Bone marrow (tissue), 2 donors: ENCODE results near the gene B3GNT5.
A peak's percentile ranks its signal among the peaks of the same experiment; 100 is the strongest.
"Not testable (repeated sequence)": the region's sequence is repeated elsewhere in the genome, so short reads cannot be mapped to it uniquely, and the experiment has no call there.

Experiments
- DNase-seq, 2 donors: peaks; one replicate each; lab custom pipeline; 2025; lab: John Stamatoyannopoulos, UW

B3GNT5 gene

GRCh38 chr3:183230251-183230650 is 22.8 kb upstream of the B3GNT5 start:
- DNase-seq, result not testable (repeated sequence)

- no peak for DNase-seq
Observed at GRCh38 chr3:183230826-183231225, 22.2 kb upstream of the B3GNT5 start.

- peak in 1 of 2 donors; percentile 64 for DNase-seq
Observed at GRCh38 chr3:183233966-183234365, 19.1 kb upstream of the B3GNT5 start.

DNA sequence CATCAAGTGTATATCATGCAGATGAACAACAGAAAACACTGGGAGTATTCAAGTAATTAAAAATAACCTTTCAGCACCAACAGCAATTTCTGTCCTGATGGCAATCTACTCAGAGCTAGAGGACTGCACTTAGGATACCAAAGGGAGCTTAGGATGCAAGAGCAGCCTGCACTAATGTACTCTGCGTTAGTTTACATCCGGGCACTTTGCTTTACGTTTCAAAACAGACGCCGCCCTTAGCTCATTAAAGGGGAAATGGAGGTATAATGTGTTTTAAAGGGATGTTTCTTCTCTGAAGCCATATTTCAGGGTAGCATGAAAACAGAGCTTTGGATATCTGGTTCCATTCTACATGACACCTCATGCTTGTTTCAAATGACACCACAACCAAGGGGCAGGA is 14.0 kb upstream of the B3GNT5 start:
- DNase-seq, result no peak

DNA sequence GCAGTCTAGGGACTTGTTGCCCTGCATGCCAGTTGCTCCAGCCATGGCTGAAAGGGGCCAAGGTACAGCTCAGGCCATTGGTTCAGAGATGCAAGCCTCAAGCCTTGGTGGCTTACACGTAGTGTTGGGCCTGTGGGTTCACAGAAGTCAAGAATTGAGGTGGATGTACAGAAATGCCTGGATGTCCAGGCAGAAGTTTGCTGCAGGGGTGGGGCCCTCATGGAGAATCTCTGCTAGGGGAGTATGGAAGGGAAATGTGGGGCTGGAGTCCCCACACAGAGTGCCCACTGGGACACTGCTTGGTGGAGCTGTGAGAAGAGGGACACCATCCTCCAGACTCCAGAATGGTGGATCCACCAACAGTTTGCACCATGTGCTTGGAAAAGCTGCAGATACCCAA is 10.6 kb upstream of the B3GNT5 start:
- DNase-seq, result no peak

- DNase-seq, result peak; percentile 23 to 66
Observed at GRCh38 chr3:183244219-183244618, 8.8 kb upstream of the B3GNT5 start.

DNA sequence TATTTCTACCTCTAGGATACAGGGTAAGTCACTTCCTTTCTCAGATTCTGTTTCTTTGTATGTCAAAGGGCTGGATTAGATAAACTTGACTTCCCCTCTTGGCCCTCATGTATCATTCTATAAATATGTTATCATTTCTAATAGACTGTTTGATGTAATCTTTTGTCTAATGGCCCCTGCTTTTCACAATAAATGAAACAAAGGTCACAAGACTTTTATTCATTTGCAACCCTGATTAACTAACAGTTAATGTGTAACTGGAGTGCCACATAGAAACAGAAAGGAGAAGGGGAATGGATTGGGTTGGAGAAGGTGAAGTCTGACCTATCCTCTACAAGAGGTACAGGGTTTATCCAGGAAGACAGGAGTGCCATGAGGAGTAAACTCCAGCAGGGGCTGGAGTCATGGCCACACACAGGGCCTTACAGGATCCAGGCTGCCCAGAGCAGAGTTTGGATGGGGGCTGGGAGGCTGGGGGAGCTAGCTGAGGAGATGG is 8.0 kb upstream of the B3GNT5 start:
- DNase-seq, result no peak

DNA sequence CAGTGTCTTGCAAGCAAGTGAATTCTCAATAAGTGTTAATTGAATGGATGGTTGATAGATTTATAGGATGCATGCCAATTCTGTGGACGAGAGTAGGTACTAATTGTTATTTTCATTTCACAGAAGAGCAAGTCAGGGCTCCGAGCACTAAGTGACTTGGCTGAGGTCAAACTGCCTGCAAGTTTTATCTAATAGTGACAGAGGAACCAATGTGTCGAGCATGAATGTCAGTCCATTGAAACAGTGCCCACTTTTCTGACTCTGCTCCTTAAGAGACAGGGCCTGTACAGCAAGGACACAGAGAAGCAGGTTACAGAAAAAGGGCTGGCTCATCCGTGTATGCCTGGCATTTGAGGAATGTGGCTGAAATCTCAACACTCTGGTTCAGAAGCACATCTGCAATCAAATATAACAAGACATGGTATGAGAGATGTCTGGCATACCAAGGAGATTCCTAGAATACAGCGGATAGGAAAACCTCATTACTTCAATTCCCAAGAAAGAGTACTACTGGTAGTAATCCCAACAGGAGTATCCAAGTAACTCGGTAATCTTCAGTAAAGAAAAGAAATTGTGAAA is 6.0 kb upstream of the B3GNT5 start:
- no peak for DNase-seq

GRCh38 chr3:183249006-183249718 is 3.9 kb upstream of the B3GNT5 start:
- DNase-seq, result no peak

- no peak for DNase-seq
Observed at GRCh38 chr3:183252118-183252782, 803 bp upstream of the B3GNT5 start.

- peak in 1 of 2 donors; percentile 71 for DNase-seq
Observed at GRCh38 chr3:183253528-183254486, 754 bp downstream of the B3GNT5 start.

DNA sequence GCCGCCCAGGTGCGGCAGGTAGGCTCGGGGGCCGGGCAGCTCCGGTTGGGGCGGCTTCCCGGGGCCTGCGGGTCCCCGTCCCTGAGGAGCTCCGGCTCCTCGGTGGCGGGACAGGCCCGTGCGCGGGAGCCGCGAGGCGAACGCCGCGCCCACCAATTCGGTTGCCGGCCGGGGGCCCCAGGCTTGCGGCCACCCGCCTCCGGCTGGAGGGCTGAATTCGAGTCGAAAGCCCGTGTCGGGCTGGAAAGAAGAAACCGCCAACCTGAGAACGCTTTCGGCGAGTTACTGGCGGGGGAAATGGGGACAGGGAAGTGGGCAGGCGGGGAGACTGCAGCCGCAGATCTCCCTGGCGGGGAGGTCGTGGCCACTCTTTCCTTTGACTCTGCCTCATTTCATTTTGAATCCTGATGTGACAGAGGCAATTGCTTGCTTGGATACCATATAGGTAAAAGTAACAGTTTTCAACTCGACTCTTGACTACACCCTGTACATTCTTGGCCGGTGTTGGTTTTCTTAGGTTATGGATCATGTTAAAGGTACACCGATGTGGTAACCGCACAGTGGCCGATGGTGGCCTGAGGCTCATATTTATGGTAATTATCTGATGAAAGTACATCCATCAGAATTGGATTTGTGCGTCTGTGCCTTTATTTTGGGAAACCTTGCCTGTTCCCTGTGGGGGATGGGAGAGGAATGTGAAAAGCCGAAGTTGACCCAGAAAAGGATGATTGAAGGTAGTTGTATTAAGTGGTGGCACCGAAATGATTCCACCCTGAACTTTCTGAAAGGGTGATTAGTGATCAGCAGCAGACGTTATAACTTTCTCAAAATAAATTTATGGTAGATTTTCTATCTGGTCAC is 1.7 kb downstream of the B3GNT5 start:
- no peak for DNase-seq

- DNase-seq, result no peak
Observed at GRCh38 chr3:183255348-183255730, 2.3 kb downstream of the B3GNT5 start.

DNA sequence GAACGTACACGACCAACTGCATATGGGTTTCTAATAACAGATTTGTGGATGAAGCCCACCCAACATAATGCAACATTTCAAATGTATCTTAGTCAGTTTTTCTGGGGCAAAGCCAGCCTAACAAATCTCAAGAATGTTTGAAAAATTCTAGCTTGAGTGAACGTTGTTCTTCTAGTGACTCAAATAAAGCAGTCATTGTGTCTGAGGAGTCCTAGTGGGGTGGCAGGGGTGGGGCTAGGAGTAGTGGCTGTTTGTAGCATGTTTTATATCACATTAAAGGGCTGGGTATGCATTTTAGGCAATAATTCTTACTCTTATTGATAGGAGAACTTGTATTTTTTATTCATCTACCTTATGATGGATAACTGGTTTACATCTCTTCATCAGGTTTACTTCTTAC is 6.0 kb downstream of the B3GNT5 start:
- DNase-seq, result no peak

DNA sequence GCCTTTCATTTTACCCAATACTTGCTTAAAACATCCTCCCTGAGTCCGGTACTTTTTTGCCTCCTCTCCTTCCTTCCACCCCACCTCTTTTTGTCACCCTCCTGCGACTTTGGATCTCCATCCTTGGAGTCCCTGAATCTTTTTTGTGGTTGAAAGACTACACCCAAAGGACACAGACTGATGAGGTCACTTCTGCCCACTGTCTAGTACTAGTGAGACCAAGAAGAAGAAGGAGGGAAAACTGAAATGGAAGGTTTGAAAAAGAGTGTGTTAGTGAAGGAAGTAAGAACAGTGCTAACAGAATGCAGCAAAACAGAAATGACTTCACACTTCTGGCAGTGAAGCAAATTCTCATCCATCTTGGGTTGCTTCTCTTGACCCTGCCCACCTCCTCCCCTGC is 6.6 kb downstream of the B3GNT5 start:
- DNase-seq, result no peak

GRCh38 chr3:183260167-183260904 is 7.3 kb downstream of the B3GNT5 start:
- DNase-seq, result peak in 1 of 2 donors; percentile 77

DNA sequence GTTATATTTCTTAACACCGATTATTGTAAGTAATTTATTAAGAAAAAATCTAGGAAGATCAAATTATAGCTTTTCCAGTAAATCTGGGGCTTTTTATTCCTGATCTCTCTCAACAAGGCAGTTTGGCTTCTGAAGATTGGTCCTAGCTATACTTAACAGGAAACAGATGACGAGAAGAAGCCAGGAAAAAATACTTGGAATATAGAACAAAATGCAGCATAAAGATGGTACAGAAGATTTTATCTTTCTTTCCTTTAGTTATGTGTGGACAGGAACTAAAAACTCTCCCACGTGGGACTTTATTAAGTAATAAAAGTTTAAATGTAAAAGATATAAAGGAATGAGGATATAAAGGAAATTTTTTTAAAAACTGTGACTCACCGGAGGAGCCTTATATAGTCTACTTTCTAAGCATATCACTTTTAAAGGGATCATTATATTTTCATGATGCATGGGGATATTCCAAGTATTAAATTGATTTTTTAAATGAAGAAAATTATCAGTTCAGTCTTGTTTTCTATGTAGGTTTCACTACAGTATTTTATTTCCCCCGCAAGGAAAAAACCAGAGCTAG is 8.2 kb downstream of the B3GNT5 start:
- no peak for DNase-seq

DNA sequence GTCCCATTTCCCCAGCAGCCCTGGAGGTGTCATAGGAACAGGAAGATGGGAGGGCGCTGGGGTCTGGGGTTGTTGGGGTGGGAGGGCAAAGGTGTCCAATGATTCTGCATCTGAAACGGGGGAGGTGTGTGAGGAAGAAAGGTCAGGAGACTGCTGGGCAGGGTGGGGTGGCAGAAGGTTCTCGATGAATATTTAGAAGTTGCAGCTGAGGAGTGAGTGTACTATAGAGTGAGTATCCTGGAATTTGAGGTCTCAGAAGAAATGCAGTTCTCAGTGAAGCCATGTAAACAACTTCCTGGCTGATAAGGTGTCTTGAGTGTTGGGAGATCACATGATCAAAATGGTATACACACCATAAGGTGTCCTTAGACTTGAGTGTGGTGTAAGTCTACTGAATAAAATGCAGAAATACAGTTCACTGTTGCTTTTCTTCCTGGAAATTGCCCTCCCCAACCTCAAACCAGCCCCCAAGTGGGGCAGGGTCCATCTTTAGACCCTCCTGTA is 9.9 kb downstream of the B3GNT5 start:
- DNase-seq, result no peak

DNA sequence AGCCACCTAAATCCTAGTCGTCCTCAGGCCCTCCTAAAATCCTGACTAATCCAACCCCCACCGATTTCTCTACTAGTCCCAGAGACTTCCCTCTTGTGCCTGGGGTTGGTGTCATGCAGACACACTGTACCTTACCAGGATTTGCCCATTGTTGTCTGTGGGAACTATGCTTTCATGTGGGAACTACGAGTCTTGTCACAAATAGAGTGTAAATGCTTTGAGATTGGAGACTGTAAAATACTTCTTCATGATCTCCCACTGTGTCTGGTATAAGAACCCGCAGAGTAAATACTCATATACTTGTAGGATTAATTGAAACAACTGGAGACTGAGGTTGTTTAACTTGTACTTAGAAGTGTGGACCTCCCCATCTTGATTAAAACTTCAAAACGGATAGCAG is 11.2 kb downstream of the B3GNT5 start:
- no peak for DNase-seq

DNA sequence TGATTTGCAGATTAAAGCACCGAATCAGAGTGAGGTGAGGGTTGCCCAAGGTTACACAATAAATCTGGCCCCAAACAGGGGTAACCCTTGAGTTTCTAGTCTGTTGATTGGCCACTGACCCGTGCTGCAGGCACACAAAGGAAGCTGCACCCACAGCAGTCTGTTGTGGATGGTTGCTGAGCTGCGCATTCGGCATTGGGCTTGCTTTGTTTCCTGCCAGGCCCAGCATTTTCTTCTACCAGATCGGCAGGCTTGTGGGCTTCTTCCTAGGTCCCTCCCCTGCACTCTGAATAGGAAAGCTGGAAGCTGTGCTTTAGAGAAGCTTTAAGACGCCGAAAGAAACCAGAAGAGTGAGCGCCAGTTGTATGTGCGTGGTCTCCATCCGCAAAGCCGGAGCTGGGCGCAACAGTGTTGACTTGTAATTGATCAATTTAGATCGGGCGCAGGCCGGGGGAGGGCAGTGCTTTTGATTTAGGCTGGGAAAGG is 12.1 kb downstream of the B3GNT5 start:
- DNase-seq, result no peak
